Stimulated activated CD4-positive, alpha-beta T cell treated with anti-CD3 and anti-CD28 coated beads, Interleukin-2, amount 100 ng/mL, for 4 hours (primary cell): ENCODE data around the gene RAI14.

Experiments used
- DNase-seq: peaks from one replicate; pipeline ENCODE4 v3.0.0-alpha.2; 2020; ENCODE audit warnings: low read depth

Gene RAI14

DNA sequence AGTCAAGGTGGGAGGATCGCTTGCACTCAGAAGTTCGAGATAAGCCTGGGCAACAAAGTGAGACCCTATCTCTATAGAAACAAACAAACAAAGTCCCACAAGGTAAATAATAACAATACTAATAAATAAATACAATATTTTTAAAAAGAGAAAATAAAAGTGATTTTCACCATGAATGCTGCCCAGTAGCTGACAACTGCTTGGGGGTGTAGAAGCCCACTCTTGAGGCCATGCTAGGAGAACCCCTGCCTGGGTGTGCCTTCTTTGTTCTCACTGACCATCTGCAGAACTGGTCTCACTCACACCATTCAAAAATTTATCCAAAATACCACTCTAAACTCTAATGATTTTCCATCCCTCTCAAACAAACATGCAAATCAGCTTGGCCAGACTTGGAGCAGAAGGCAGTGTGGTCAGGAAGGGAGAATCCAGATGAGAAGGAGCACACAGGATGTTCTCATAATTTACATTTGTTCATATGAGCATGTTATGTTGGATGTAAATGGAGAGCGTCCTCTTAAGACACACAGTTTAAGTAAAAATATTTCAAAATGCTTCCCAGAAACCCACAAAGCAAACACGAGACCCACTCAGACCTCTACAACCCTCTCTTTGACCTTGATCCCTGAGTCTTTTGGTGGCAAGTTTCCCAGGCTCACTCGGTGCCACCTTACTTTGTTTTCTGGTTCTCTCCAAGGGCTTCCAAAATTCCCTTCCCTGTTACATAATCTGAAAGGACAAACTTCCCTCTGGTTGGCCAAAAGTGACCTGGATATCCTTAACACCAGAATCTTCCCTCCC, 7.9 kb upstream of the RAI14 start:
- no peak for DNase-seq

DNA sequence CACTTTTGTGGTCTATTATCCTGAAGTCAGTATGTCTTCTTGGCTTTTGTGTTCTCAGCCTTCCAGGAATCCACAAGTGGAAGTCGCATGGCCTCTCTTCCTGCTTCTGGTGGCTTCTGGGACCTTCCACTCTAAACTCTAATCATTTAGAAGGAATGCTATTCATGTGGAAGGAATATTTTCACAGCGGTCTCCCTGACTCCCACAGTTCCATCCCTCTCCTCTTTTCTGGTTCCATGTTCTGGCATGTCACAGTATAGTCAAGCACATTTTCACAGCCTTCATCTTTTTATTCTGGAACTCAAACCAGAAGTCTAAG, 7.3 kb upstream of the RAI14 start:
- no peak for DNase-seq

DNA sequence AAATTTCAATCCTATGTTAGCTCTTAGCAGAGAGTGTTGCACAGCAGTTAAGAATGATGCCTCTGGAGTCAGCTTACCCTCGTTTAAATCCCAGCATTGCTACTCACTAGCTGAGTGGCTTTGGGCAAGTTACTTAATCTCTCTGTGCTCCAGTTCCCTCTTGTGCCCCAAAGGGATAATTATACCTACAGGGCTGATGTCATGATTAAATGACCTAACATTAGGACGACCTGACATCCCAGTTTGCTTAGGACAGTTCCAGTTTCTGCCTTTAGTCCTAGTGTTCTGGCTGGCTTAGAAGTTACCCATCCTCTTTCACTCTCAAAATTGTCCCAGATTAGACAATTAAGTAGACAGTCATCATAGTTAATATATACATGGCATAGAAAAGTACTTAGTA, 4.3 kb upstream of the RAI14 start:
- DNase-seq = no peak

DNA sequence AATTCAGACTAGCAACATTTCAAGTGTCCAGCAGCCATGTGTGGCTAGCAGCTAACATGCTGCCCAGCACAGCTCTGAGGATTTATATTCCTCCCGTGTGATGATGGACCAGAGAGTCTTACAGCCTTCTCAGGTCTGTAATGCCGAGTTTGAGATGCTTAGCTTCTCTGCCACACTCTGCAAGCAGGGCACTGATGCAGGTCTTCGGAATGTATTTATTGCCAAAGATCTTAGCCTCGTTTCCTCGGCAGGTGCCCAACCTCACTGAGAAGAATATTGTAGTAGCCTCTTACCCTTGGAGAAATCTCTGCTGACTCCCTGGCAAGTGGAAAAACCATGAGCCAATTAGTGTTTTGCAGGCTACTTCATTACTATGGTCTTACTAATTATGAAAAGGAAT, 3.7 kb upstream of the RAI14 start:
- no peak for DNase-seq

DNA sequence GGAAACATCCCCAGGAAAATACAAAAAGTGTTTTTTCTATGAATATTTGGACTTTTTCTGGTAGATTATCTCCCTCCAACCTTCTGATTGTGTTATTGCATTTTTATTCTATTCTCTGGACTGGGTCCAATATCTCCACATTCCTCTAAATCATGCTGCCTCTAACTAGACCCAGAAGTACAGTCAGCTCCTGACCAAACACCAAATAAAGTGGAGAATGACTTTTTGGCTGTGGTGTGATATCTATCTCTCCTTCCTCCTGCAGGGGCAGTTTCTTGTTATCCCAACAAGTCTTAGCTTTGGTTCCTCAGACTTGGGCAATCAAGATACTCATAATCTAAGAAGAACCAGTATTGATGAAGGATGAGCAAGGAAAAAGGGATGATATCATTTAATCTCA, 3.2 kb upstream of the RAI14 start:
- no peak for DNase-seq

DNA sequence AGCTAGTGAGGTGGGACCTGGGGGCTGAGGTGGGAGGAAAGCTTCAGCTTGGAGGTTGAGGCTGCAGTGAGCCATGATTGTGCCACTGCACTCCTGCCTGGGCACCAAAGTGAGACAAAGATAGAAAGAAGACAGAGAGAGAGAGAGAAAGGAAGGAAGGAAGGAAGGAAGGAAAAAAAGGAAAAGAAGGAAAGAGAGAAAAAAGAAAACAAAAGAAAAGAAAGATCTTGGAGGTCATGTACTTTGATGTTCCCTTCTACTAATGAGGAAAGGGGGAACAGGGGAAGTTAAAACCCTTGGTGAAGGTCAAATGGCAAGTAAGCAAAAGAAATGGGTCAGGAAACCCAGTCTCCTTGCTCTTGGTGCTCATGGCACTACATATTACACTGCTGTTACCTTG, 2.4 kb upstream of the RAI14 start:
- no peak for DNase-seq

DNA sequence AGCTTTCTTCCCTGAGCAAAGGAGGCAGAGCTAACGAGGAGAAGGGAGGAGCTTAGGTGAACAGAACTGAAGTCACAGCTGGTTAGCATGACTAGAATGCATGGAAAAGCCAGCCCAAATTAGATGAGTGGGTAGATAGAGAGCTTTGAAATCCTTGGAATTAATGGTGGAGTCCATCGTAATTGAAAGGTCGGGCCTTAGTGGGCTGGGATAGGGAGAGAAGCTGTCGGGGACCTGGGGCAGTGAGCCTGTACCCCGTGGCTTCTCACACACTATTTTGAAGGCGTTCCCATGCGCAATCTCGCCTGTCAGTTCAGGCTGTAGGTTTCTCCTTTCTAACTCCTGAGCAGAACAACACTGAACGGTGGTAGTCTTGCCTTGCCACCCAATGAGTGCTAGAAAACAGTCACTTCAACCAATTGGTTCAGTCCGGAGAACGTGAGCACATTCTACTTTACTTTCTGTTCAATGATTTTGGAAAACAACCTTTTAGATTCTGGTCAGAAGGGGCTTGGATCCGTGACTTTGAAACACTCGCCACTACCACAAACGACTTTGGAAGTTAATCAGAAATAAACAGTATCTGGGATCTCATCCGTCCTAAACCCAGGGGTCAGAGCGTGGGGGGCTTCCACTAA, 655 bp upstream of the RAI14 start:
- peak; percentile 9 for DNase-seq

DNA sequence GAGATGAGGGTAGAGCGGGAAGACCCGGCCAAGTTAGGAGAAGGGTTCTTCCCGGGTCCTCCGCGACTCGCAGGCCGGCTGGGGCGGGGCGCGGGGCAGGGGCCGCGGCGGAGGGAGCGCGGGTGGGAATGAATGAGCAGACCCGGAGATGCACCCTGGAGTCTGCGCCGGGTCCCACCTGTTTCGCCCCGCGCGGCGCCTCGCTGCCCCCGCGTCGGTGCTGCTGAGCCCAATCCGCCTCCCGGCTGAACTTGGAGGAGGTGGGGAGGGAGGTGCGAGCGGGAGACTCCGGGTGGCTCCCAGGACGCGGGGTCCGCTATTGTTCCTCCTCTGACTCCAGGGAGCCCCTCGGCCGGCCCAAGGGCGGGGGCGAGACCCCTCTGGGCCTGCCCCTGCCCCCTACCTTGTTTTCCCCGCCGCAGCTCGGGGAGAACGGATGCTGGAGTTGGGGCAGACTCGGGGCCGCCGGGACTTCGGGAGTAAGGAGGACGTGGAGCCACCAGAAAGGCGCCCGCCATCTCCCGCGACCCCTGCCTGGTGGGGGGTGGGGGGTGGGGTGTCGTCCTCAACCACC, 659 bp downstream of the RAI14 start:
- no peak for DNase-seq

DNA sequence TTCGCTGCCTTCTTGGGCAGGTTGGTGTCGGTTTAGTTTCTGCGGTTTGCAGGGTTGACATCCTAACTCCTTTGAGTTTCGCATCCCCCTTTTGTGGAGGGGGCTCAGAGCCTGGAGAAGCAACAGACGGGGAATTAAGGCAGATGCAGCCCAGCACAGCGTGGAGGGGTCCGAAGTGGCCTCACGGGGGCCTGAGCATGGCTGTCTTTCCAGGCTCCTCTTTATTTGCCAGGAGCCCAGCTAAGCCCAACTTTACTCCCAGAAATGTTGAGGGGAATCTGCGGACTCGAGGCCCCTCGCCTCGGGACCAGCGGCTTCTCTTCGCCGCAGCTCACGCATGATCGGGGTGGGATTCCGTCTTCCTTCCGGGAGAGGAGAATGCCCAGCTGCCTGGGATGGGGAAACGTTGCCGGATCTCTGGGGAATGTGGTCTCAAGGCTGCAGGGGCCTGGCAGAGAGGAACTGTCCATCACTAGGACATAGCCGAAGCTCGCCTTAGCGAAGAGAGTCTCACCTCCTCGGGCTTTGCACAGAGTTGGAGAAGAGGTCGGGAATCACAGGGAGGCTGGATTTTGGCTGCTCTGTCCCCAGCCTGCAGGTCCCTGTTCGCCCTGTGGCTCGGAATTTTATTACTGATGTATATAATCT, 1.3 kb downstream of the RAI14 start:
- no peak for DNase-seq

DNA sequence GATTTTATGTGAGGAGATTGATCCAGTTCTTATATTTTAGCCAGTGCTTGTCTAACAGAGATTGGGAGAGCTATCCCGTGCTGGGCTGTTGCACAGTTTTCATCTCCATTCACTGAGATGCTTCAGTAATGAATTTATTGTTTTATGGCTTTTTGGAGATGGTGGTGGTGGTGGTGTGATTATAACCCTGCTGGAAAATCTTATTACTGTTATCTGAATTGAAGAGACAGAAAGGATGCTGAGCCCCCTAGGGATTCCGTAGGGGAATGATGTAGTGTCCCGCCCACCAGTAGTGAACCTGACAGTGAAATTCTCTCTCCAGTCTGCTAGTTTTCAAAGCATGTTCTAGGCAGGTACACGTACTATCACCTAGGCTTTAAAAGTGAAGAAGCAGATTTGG, 1.9 kb downstream of the RAI14 start:
- no peak for DNase-seq

DNA sequence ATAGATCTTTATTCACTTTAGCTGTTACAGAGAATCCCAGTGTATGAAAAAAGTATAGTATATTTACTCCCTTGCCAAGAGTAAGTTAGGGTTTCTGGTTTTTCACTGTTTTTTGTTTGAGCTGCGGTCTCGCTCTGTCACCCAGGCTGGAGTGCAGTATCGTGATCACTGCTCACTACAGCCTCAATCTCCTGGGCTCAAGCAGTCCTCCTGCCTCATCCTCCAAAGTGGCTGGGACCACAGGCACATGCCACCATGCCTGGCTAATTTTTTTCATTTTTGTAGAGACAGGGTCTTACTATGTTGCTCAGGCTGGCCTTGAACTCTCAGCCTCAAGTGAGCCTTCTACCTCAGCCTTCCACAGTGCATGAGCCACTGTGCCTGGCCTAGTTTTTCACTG, 3.0 kb downstream of the RAI14 start:
- DNase-seq = no peak

DNA sequence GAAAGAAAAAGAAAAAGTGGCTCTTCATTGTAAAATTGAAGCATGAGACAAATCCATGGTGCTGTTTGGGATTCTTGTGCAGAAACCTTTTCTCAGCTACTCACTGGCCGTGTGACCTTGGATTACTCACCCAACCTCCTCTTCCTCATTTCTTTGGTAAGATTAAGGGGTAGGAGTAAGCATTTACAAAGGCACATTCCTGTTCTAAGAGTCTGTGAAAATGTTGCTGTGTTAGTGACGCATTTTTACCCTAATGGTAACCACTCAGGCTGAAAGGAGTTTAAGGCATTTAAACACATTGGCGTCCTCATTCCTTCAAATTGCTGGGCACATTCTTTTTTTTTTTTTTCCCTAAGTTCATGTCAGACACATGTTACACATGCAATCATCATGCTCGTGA, 4.3 kb downstream of the RAI14 start:
- DNase-seq = no peak

DNA sequence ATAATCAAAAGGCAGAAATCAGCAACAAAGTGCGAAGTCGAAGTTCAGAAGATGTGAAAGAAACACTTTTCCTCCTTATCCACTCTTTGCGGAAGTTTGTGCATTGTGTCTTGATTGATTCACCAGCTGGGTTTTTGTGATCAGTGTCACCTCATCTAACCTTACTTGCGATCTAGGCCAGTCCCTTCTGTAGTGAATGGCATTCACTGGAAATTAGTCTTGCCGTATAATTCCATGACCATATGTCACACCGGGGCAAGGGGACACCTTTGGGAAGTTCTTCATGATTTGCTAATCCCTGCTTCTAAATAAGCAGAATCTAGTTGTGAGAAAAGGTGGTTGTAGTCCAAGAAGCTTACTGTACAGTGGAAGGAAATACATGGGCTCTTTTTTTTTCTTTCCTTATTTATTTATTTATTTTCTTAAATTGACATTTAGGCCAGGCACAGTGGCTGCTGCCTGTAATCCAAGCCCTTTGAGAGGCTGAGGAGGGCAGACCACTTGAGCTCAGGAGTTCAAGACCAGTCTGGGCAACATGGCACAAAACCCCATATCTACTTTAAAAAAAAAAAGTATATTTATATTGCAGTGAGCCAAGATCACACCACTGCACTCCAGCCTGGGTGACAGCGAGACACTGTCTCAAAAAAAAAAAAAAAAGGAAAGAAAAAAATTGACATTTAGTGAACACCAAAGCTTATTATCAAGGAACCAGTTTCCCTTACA, 7.8 kb downstream of the RAI14 start:
- no peak for DNase-seq

DNA sequence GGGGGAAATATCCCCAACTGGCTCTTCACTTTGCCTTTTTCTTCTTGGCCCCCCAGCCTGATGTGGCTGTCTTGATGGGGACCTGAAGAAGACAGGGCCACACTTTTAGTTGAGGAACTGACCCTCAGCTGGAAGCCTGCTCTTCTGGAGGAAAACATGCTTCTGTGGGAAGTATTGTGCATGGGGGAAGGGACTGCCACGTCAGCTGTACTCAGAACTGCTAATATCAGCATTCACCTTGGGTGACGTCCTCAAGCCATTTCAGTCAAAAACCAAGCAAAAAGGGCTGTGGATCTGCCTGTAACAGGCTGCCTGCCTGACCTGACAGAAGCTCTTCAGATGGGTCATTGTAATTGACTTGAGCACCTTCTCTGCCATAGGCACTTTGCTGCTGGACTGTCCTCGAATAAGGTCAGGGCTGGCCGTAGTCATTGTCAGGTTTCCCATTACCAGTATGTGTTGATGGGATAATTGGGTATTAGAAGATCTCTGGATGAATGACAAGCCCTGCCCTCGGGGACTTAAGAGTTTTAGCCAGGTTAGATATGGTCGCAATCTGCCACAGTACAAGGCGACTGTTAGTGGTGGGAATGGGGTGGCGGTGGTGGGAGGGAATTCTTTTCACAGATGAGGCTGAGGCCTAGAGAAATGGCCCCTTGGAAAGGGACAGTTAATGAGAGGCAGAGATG, 10.4 kb downstream of the RAI14 start:
- no peak for DNase-seq

DNA sequence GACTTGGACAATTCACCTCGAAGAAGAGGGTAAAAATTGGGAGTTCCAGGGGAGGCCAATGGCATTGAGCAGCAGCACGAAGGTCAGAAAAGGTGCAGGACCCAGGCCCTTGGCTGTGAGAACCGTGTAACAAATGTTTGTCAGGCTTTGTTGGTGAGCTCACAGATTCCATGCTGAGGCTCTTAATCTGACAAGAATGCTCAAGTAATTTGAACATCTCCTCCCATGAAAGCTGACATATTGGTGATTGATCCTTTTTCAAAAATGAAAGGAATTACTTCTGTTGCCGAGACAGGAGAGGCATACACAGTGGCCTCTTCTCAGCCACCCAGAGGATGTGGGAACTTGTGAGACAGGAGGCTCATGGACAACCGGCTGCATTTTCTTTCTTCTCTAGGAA, 11.6 kb downstream of the RAI14 start:
- no peak for DNase-seq

DNA sequence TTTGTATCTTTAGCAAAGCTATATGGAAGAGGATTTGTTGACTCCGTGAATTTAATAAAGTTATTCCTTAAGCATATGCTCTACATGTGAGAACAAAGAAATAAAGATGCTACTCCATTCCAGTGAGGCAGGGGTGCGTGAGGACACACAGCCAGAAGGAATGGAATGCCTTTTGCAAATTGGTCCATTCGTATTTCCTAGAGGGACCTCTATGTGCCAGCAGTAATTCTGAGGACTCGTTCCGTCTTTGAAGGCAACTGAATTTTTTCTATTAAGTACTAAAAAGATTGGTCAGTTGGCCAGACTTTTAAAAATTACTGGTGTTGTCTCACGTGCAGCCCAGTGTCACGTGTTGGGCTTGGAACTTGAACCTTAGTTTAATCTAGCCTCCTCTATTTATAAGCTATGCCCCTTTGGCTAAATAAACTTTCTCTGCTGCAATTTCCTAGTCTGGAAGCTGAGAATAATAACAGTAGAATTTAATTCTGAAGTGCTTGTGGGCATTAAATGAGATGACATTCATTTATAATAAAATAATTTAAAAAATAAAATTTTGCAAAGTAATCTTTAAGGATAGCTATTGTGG, 13.9 kb downstream of the RAI14 start:
- DNase-seq = no peak

DNA sequence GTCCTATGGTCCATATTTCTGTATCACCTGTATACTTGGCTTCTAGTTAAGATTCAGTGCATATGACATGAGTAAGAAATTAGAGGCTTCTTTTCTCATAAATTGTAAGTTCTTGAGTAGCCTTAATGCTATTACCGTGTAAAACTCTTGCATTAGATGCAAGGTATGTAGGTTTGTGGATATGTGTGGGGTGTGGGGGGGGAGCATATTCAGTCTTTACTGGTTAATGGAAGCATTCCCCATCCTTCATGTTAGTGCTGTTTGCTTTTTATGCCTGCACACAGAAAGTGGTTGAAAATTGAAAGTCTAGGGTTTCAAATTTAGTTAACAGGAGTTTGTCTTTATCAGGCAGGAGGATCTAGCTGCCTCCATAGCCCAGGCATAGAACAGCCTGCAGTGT, 16.1 kb downstream of the RAI14 start:
- no peak for DNase-seq

DNA sequence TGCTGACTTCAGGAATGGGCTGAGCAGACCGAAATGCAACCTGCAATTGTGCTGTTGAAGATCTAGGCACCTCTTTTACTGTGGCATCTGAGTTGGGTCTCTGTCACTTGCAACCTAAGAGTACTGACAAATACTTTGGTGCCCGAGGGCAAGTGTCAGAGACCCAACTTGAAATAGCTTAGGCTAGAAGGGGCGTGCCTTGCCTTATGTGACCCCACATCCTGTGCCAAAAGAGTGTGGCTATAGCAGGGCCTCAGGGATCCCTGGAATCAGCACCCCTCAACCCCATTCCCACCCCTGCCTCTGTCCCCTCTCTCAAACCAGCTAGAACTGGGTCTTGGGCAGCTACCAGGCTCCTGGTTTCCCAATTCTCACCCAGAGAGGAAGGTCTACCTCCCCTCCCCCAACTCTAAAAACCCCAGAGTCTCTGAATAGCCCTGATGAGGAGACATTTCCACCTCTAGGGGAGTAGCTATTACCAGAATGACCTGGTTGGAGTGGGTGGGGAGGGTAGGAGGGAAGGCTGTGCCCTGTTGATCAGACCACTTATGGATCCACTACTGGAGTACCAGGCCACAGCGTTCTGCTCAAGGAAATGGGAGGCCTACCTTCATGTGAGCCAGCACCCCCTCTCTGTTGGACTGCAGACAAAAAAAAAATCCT, 17.5 kb downstream of the RAI14 start:
- DNase-seq = no peak

DNA sequence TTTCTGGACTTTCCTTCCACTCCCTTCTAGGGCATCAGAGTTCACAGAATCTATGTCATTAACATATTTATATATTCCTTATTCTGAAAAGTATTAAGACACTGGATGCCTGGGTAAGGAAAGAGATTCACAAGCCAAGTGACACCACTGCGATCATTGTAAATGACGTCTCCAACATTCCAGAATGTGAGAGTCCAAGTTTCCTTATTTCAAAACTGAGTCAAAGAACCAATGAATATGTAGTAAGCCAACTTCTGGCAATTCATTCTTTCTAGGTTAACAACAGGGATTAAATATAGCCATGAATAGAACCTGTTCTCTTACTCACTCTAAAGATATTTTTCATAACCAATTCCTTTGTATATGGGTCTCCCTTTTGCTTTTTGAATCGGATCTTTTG, 18.1 kb downstream of the RAI14 start:
- DNase-seq = no peak

DNA sequence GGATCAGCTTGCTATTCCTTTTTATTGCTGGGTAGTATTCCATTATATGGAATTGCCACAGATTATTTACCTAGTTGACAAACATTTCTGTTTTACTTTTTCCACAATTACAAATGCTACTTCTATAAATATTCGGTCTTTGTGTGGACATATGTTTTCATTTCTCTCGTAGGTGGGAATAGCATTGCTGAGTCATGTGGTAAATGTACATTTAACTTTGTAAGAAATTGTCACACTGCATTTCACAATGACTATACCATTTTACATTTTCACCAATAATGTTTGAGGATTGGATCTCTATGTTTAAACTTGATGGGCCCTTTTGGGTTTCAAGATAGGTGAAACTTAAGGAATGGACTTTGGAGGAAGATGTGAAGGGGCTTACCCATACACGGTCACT, 19.7 kb downstream of the RAI14 start:
- DNase-seq = no peak

DNA sequence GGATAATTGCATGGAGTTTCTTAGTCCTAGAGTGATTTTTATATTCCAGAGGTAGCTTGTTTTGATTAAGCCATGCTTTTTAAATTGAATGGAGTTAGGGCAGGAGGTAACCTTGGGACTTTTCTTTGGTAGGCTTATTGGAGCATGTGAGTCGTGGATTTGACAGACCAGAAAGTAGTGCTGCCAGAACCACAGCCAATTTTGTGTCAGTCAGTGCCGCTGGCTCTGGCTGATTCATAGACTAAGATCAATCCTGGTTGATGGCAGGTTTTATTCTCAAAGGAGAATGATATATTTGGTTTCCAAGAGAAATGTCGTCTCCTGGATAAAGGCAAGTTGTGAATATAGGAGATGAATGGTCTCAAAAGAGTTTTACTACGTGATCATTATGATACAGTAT, 20.3 kb downstream of the RAI14 start:
- DNase-seq = no peak
